GM12878 (cell line): ENCODE measurements around the gene MRPS9. TPM values are rescaled to one million over a fixed set of nuclear protein-coding genes. Genes with fewer than 3 reads are reported as not detected.

Source experiments
- CBFB ChIP-seq: IDR thresholded peaks from 2 replicates; pipeline ENCODE4 v1.6.1; 2016; ENCODE audit warnings: antibody characterized with exemption, low read depth
- EGR1 ChIP-seq, 2 experiments: IDR thresholded peaks; 1 replicate in 1 of 2; 2 replicates in 1 of 2; pipeline ENCODE4 v1.6.1; 2011 to 2012; ENCODE audit warnings: low read depth in 2 of 2, low read length in 2 of 2, borderline replicate concordance in 1 of 2, mild to moderate bottlenecking in 1 of 2, moderate library complexity in 1 of 2
- HCFC1 ChIP-seq: fragments of 150-350 bp; IDR thresholded peaks from 2 replicates; pipeline ENCODE4 v1.6.1; 2014; ENCODE audit warnings: low read length
- IRF3 ChIP-seq: fragments of 450-650 bp; IDR thresholded peaks from 2 replicates; pipeline ENCODE4 v1.6.1; 2014; ENCODE audit warnings: mild to moderate bottlenecking
- NFYA ChIP-seq: IDR thresholded peaks from 2 replicates; pipeline ENCODE4 v1.6.1; 2011; ENCODE audit warnings: low read depth, mild to moderate bottlenecking, low read length, improper control_type of control experiment, borderline replicate concordance
- NFYB ChIP-seq: IDR thresholded peaks from 2 replicates; pipeline ENCODE4 v1.6.1; 2011; ENCODE audit warnings: low read depth, mild to moderate bottlenecking, low read length, improper control_type of control experiment, moderate library complexity; ENCODE audit not compliant: insufficient read depth
- PAX5 ChIP-seq: IDR thresholded peaks from 2 replicates; pipeline ENCODE4 v1.6.1; 2011; ENCODE audit warnings: low read depth, low read length, borderline replicate concordance
- RBBP5 ChIP-seq: fragments of 200-600 bp; sonication (generic); conservative IDR thresholded peaks from 2 replicates; pipeline ENCODE4 v1.6.1; 2016
- RFX5 ChIP-seq: IDR thresholded peaks from 2 replicates; pipeline ENCODE4 v1.6.1; 2011; ENCODE audit warnings: low read depth, low read length, improper control_type of control experiment
- SIN3A ChIP-seq: IDR thresholded peaks from 2 replicates; pipeline ENCODE4 v1.6.1; 2012; ENCODE audit warnings: low read depth, low read length, improper control_type of control experiment
- SIX5 ChIP-seq: IDR thresholded peaks from 2 replicates; pipeline ENCODE4 v1.6.1; 2011; ENCODE audit warnings: mild to moderate bottlenecking, low read depth, low read length, moderate library complexity; ENCODE audit not compliant: severe bottlenecking
- SMAD1 ChIP-seq: fragments of 450-650 bp; IDR thresholded peaks from 2 replicates; pipeline ENCODE4 v1.6.1; 2018; ENCODE audit warnings: mild to moderate bottlenecking, low read depth; ENCODE audit not compliant: partially characterized antibody
- SP1 ChIP-seq: IDR thresholded peaks from one replicate; pipeline ENCODE4 v1.6.1; 2011; ENCODE audit warnings: low read depth, low read length
- TARDBP ChIP-seq: IDR thresholded peaks from 2 replicates; pipeline ENCODE4 v1.6.1; 2016; ENCODE audit warnings: borderline replicate concordance
- ZBTB4 ChIP-seq: fragments of 450-650 bp; formaldehyde crosslinking; IDR thresholded peaks from 2 replicates; pipeline ENCODE4 v1.4.0; 2022; ENCODE audit warnings: mild to moderate bottlenecking, moderate library complexity
- ZSCAN29 ChIP-seq: fragments of 450-650 bp; IDR thresholded peaks from 2 replicates; pipeline ENCODE4 v1.6.1; 2017; ENCODE audit warnings: mild to moderate bottlenecking, moderate library complexity
- polyA plus RNA-seq, 11 experiments: library from polyadenylated mRNA; depleted of rRNA in 4 of 11; unstranded in 6 of 11; stranded (reverse) in 5 of 11; fragments of >200 nt; fragmentation: Nextera tagmentation in 4 of 11; fragmentation: Illumina TruSeq in 1 of 11; extraction: Ambion mirVana in 4 of 11; extraction: Trizol in 1 of 11; gene quantifications; 1 replicate in 1 of 11; 2 replicates in 10 of 11; pipeline versions ENCODE4 v1.2.1 to v1.2.3, GENCODE V29; 2011 to 2016; ENCODE audit warnings: inconsistent platforms in 2 of 11, missing spikeins in 2 of 11, low read depth in 1 of 11
- total RNA-seq, 4 experiments: library from RNA; depleted of rRNA in 3 of 4; stranded (reverse); fragments of >200 nt in 3 of 4; fragmentation: Illumina TruSeq in 1 of 4; extraction: Trizol in 1 of 4; gene quantifications; 2 replicates each; pipeline versions ENCODE4 v1.2.1 to v1.2.3, GENCODE V29; 2013 to 2021
- TF ChIP-seq, protein P1 (sequence below): fragments of 450-650 bp; formaldehyde crosslinking; IDR thresholded peaks from 2 replicates; pipeline ENCODE4 v1.4.0; 2020; ENCODE audit warnings: mild to moderate bottlenecking, moderate library complexity
- TF ChIP-seq, protein P2 (sequence below): fragments of 450-650 bp; formaldehyde crosslinking; IDR thresholded peaks from 2 replicates; pipeline ENCODE4 v1.5.0; 2022; ENCODE audit warnings: mild to moderate bottlenecking, missing genetic modification characterization

Gene MRPS9
- total and polyA plus RNA-seq, 10 of the 15 experiments (the other 5 are each of a cell fraction or from before 2014, with no cell fraction given) = 39.1 to 111 (median 63.4) TPM

GRCh38 chr2:105037572-105038382, at the start of gene MRPS9 (continued):
- TF ChIP-seq, protein P1, sequence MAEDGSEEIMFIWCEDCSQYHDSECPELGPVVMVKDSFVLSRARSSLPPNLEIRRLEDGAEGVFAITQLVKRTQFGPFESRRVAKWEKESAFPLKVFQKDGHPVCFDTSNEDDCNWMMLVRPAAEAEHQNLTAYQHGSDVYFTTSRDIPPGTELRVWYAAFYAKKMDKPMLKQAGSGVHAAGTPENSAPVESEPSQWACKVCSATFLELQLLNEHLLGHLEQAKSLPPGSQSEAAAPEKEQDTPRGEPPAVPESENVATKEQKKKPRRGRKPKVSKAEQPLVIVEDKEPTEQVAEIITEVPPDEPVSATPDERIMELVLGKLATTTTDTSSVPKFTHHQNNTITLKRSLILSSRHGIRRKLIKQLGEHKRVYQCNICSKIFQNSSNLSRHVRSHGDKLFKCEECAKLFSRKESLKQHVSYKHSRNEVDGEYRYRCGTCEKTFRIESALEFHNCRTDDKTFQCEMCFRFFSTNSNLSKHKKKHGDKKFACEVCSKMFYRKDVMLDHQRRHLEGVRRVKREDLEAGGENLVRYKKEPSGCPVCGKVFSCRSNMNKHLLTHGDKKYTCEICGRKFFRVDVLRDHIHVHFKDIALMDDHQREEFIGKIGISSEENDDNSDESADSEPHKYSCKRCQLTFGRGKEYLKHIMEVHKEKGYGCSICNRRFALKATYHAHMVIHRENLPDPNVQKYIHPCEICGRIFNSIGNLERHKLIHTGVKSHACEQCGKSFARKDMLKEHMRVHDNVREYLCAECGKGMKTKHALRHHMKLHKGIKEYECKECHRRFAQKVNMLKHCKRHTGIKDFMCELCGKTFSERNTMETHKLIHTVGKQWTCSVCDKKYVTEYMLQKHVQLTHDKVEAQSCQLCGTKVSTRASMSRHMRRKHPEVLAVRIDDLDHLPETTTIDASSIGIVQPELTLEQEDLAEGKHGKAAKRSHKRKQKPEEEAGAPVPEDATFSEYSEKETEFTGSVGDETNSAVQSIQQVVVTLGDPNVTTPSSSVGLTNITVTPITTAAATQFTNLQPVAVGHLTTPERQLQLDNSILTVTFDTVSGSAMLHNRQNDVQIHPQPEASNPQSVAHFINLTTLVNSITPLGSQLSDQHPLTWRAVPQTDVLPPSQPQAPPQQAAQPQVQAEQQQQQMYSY (CRISPR knock-in tag) = no peak
- TF ChIP-seq PAX5 (peak; percentile 71; the same call in 1 of the 2 replicates), ZSCAN29 (no peak), HCFC1 (peak; percentile 53), SMAD1 (no peak), SIX5 (no peak), TARDBP (no peak), IRF3 (no peak), NFYB (peak; percentile 81), NFYA (no peak), EGR1 (IDR thresholded peaks at IDR 0.05; ENCODE audit: borderline replicate concordance in 1 of 2, low read depth in 2 of 2, low read length in 2 of 2) (peak in 1 of 2 experiments; percentile 65; a peak in 1 of 3 replicates), RFX5 (0 out of 2 replicates have a peak, but pooled peaks have one; percentile 37), ZBTB4 (CRISPR knock-in tag) (no peak), SIN3A (peak; percentile 35; the same call in 1 of the 2 replicates), SP1 (peak; percentile 71), RBBP5 (no peak), CBFB (peak; percentile 38; the same call in 1 of the 2 replicates)
- TF ChIP-seq, protein P2, sequence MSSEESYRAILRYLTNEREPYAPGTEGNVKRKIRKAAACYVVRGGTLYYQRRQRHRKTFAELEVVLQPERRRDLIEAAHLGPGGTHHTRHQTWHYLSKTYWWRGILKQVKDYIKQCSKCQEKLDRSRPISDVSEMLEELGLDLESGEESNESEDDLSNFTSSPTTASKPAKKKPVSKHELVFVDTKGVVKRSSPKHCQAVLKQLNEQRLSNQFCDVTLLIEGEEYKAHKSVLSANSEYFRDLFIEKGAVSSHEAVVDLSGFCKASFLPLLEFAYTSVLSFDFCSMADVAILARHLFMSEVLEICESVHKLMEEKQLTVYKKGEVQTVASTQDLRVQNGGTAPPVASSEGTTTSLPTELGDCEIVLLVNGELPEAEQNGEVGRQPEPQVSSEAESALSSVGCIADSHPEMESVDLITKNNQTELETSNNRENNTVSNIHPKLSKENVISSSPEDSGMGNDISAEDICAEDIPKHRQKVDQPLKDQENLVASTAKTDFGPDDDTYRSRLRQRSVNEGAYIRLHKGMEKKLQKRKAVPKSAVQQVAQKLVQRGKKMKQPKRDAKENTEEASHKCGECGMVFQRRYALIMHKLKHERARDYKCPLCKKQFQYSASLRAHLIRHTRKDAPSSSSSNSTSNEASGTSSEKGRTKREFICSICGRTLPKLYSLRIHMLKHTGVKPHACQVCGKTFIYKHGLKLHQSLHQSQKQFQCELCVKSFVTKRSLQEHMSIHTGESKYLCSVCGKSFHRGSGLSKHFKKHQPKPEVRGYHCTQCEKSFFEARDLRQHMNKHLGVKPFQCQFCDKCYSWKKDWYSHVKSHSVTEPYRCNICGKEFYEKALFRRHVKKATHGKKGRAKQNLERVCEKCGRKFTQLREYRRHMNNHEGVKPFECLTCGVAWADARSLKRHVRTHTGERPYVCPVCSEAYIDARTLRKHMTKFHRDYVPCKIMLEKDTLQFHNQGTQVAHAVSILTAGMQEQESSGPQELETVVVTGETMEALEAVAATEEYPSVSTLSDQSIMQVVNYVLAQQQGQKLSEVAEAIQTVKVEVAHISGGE = no peak
